ENCODE measurements around the gene BCOR. TPM values are rescaled to one million over a fixed set of nuclear protein-coding genes. Genes with fewer than 3 reads are reported as not detected.

BCOR gene
- total and polyA plus RNA-seq, 2 of the 13 experiments (the other 11 are each of a cell fraction or from before 2014, with no cell fraction given), result 14.3 to 15.2 TPM

DNA sequence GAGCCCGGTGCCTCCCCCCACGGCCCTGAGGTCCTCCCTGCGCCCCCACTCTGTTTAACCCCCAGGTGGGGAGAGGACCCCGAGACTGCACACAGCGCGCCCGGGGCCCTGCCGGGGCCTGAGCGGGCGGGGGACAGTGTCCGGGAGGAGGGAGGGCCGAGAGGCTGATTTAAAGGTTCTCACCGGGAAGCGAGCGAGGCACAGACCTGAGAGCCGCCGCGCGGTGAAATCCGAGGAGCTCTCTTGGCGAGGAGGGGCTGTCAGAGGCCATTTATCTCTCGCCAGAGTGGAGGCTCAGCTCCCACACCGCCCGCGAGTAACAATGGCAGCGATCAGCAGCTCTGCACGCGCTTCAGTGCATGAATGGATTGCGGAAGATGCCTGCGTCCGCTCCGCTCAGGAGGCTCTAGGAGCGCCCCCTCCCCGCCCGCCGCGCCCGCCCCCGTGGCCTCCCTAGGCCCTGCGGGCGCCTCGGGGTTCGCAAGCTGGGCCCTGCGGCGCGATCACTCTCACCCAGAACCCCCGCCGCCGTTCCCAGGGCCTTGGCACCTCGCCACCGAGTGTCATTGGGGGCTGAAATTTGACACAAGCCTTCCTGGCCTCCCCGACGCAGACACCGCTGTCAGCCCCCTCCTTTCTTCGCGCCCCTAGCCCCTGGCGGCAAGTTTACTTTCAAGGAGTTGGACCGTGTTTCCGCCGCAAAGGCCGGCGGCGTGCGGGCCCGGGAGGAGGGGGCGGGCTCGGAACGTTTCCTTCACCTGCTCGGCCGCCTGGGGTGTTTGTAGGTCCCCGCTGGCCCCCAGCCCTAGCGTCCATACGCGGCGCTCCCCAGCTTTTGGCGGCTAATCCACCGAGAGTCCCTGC lies 48.7 kb upstream of the BCOR start (continued):
- peak; percentile 34; the same call in 1 of the 2 replicates for TF ChIP-seq ZFP91 (CRISPR knock-in tag; IDR thresholded peaks at IDR 0.05; ENCODE audit: borderline replicate concordance)
- peak in 1 of 2 experiments; percentile 41; a peak in 1 of 4 replicates for TF ChIP-seq POLR2A (IDR thresholded peaks at IDR 0.05; ENCODE audit: insufficient read depth in 1 of 2, low read depth in 2 of 2, low read length in 2 of 2)
- TF ChIP-seq MED8 (CRISPR knock-in tag; IDR thresholded peaks at IDR 0.05; ENCODE audit: insufficient replicate concordance), result no peak
- no peak for TF ChIP-seq BCLAF1 (IDR thresholded peaks at IDR 0.05)
- no peak for TF ChIP-seq ATF1 (CRISPR knock-in tag; IDR thresholded peaks at IDR 0.05)
- TF ChIP-seq CCAR2 (optimal IDR thresholded peaks at IDR 0.05; ENCODE audit: low read depth, low read length), result no peak
- TF ChIP-seq, protein P1, sequence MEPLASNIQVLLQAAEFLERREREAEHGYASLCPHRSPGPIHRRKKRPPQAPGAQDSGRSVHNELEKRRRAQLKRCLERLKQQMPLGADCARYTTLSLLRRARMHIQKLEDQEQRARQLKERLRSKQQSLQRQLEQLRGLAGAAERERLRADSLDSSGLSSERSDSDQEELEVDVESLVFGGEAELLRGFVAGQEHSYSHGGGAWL (CRISPR knock-in tag; IDR thresholded peaks at IDR 0.05), result no peak
- TF ChIP-seq ZFP90 (CRISPR knock-in tag; IDR thresholded peaks at IDR 0.05; ENCODE audit: borderline replicate concordance), result peak; percentile 29; the same call in 1 of the 2 replicates
- TF ChIP-seq NFKB2 (CRISPR knock-in tag; IDR thresholded peaks at IDR 0.05; ENCODE audit: borderline replicate concordance), result no peak
- no peak for TF ChIP-seq EP300 (IDR thresholded peaks at IDR 0.05; ENCODE audit: low read depth in 2 of 2, low read length in 2 of 2)
- no peak for TF ChIP-seq EP300 (CRISPR knock-in tag; IDR thresholded peaks at IDR 0.05; ENCODE audit: borderline replicate concordance)
- TF ChIP-seq, protein P2, sequence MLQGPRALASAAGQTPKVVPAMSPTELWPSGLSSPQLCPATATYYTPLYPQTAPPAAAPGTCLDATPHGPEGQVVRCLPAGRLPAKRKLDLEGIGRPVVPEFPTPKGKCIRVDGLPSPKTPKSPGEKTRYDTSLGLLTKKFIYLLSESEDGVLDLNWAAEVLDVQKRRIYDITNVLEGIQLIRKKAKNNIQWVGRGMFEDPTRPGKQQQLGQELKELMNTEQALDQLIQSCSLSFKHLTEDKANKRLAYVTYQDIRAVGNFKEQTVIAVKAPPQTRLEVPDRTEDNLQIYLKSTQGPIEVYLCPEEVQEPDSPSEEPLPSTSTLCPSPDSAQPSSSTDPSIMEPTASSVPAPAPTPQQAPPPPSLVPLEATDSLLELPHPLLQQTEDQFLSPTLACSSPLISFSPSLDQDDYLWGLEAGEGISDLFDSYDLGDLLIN (CRISPR knock-in tag; IDR thresholded peaks at IDR 0.05; ENCODE audit: borderline replicate concordance), result no peak
- TF ChIP-seq NBN (conservative IDR thresholded peaks at IDR 0.05), result no peak
- TF ChIP-seq DDIT3 (CRISPR knock-in tag; IDR thresholded peaks at IDR 0.05), result no peak
- no peak for TF ChIP-seq ZBTB8A (CRISPR knock-in tag; IDR thresholded peaks at IDR 0.05; ENCODE audit: borderline replicate concordance, low read depth)
- TF ChIP-seq POLR2G (IDR thresholded peaks at IDR 0.05; ENCODE audit: low read depth, low read length), result peak; percentile 47; the same call in 1 of the 2 replicates
- TF ChIP-seq, protein P3, sequence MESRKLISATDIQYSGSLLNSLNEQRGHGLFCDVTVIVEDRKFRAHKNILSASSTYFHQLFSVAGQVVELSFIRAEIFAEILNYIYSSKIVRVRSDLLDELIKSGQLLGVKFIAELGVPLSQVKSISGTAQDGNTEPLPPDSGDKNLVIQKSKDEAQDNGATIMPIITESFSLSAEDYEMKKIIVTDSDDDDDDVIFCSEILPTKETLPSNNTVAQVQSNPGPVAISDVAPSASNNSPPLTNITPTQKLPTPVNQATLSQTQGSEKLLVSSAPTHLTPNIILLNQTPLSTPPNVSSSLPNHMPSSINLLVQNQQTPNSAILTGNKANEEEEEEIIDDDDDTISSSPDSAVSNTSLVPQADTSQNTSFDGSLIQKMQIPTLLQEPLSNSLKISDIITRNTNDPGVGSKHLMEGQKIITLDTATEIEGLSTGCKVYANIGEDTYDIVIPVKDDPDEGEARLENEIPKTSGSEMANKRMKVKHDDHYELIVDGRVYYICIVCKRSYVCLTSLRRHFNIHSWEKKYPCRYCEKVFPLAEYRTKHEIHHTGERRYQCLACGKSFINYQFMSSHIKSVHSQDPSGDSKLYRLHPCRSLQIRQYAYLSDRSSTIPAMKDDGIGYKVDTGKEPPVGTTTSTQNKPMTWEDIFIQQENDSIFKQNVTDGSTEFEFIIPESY (CRISPR knock-in tag; IDR thresholded peaks at IDR 0.05), result no peak; the same call in 1 of the 2 replicates
- no peak for TF ChIP-seq KMT2B (CRISPR knock-in tag; IDR thresholded peaks at IDR 0.05)
